OCI-LY7 (cell line): Measurements from ENCODE around the gene MAMLD1. TPM values are rescaled to one million over a fixed set of nuclear protein-coding genes. Genes with fewer than 3 reads are reported as not detected.

Source experiments
- BruUV-seq: library from RNA; stranded (reverse); fragments of 400-500 nt; replicated peaks from 2 replicates; lab custom pipeline; 2021; lab: Mats Ljungman, UMichigan
- CTCF ChIA-PET: fragments of 300-600 bp; sonication (Branson Sonifier 250); formaldehyde crosslinking; loops from one replicate; lab custom pipeline; 2022; ENCODE audit warnings: antibody characterized with exemption; ENCODE audit not compliant: unreplicated experiment; lab: Charles Lee
- POLR2A ChIA-PET: fragments of 300-600 bp; sonication (Branson Sonifier 250); formaldehyde crosslinking; loops from one replicate; lab custom pipeline; 2022; ENCODE audit warnings: antibody characterized with exemption; lab: Charles Lee
- DNase-seq: peaks from one replicate; pipeline ENCODE4 v3.0.0-alpha.2; 2015; ENCODE audit warnings: low spot score
- H2AFZ ChIP-seq: fragments of 200-600 bp; sonication (generic), shearing (Covaris generic); 2 replicates; pipeline ENCODE4 v1.6.1; 2014; ENCODE audit warnings: mild to moderate bottlenecking, antibody characterized with exemption, low read length, moderate library complexity
- H3K27ac ChIP-seq: fragments of 200-600 bp; sonication (generic); 2 replicates; pipeline ENCODE4 v1.5.1; 2014; ENCODE audit warnings: mixed run types, low read depth, mild to moderate bottlenecking, moderate library complexity, low read length, inconsistent platforms; ENCODE audit not compliant: poor library complexity, severe bottlenecking
- H3K36me3 ChIP-seq: fragments of 200-600 bp; sonication (generic); 2 replicates; pipeline ENCODE4 v1.6.1; 2014; ENCODE audit warnings: mild to moderate bottlenecking, antibody characterized with exemption, low read length, moderate library complexity, mixed read lengths; ENCODE audit not compliant: insufficient read depth
- H3K4me1 ChIP-seq: fragments of 200-600 bp; sonication (generic); 2 replicates; pipeline ENCODE4 v1.5.1; 2014; ENCODE audit warnings: mild to moderate bottlenecking, low read length; ENCODE audit not compliant: insufficient read depth, poor library complexity, severe bottlenecking
- H3K4me2 ChIP-seq: fragments of 200-600 bp; sonication (generic); 2 replicates; pipeline ENCODE4 v1.6.1; 2014; ENCODE audit warnings: mild to moderate bottlenecking, low read length
- H3K4me3 ChIP-seq: fragments of 200-600 bp; sonication (generic); 2 replicates; pipeline ENCODE4 v1.5.1; 2014; ENCODE audit warnings: mild to moderate bottlenecking, low read depth, low read length; ENCODE audit not compliant: poor library complexity, severe bottlenecking
- H3K79me2 ChIP-seq: fragments of 200-600 bp; sonication (generic); 2 replicates; pipeline ENCODE4 v1.6.1; 2016; ENCODE audit warnings: low read depth, mild to moderate bottlenecking, low read length, moderate library complexity, mixed read lengths; ENCODE audit not compliant: insufficient read depth
- H3K9me2 ChIP-seq: fragments of 200-600 bp; sonication (generic); 2 replicates; pipeline ENCODE4 v1.6.1; 2016; ENCODE audit warnings: mild to moderate bottlenecking, low read length, mixed read lengths; ENCODE audit not compliant: insufficient read depth
- H3K9me3 ChIP-seq: fragments of 200-600 bp; sonication (generic); 2 replicates; pipeline ENCODE4 v1.6.1; 2014; ENCODE audit warnings: mild to moderate bottlenecking, mixed run types, low read length, mixed read lengths
- H4K20me1 ChIP-seq: fragments of 200-600 bp; sonication (generic); 2 replicates; pipeline ENCODE4 v1.6.1; 2014; ENCODE audit warnings: mild to moderate bottlenecking, antibody characterized with exemption, low read length, moderate library complexity, mixed read lengths; ENCODE audit not compliant: insufficient read depth
- CTCF ChIP-seq: fragments of 200-600 bp; sonication (generic); conservative IDR thresholded peaks from 2 replicates; pipeline ENCODE4 v1.5.1; 2014; ENCODE audit warnings: mild to moderate bottlenecking, antibody characterized with exemption, low read length, moderate library complexity, mixed read lengths
- EZH2phosphoT487 ChIP-seq: fragments of 200-600 bp; sonication (generic); IDR thresholded peaks from 2 replicates; pipeline ENCODE4 v1.6.1; 2018; ENCODE audit warnings: low read depth, borderline replicate concordance, mild to moderate bottlenecking, mixed run types, antibody characterized with exemption, low read length, moderate library complexity, mixed read lengths
- intact Hi-C: fragments of 100-400 bp; cut with micrococcal nuclease; formaldehyde crosslinking; loops from one replicate; pipeline ENCODE4 v1.10.0; 2022; ENCODE audit not compliant: unreplicated experiment
- total RNA-seq, 2 experiments: library from RNA; depleted of rRNA in 1 of 2; stranded (reverse); fragments of >200 nt in 1 of 2; shearing (Covaris generic) in 1 of 2; gene quantifications; 2 replicates each; pipeline ENCODE4 v1.2.3, GENCODE V29; 2014 to 2022

The MAMLD1 gene
- total RNA-seq, 2 experiments from 2014 or later = not detected

DNA sequence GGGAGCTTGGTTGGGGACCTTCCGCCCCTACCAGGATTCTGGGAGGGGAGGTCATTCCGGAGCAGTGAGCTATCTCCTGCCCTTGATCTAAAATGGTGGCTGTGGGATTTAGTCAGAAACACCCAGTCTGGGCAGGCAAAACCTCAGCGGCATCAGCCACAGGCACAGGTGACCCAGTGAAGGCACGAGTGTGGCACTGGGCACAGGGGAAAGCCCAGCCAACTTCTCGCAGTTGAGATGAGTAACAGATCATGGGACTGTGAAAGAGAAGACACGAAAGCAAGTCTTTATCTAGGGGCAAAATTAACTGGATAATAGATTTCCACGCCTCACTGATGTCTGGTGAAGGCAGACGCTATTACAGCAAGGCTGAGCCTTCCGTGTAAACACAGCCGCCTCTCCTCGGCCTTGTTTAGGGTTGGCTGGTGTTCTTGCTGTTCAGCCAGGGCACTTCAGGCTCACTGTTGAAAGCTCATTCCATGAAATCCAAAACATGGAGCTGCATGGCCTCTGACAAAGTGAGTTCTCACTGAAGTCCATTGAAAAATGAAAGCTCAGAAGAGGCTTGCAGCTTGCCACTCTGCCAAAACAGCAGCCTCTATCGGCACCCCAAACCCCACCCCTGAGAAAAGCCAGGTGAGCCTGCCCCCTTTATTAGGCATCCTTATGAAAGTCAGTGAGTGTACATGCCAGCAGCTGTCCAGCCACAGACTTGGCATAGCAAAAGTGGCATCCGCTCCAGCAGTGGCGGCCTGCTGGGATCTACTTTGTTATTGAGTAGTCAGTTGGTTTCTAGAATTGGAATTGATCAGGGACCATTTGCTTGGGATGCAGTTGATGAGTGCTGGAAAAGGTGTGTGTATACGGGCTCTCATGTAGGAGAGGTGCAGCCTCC is 103.0 kb downstream of the MAMLD1 start:
- Histone ChIP-seq H3K9me2 (no peaks in the 10 kb centered on the region), H3K4me1 (no peaks in the 10 kb centered on the region), H3K36me3 (no peaks in the 10 kb centered on the region), H3K27ac (no peak overlapping the region), H2AFZ (no peak overlapping the region), H3K9me3 (no peaks in the 10 kb centered on the region), H3K4me3 (no peak overlapping the region), H4K20me1 (no peaks in the 10 kb centered on the region), H3K4me2 (no peak overlapping the region), H3K79me2 (no peaks in the 10 kb centered on the region)
- BruUV-seq = no TSS peak
- ChIA-PET CTCF (no interaction called here), POLR2A (interaction anchor here (0.6 to 0.7 kb wide), 2 partner anchors 10 to 15 kb away, joined by 3 read pairs; no protein-coding TSS in a partner anchor)
- TF ChIP-seq CTCF (no peak), EZH2phosphoT487 (no peak)
- DNase-seq = no peak
- intact Hi-C loops = no loop called here

DNA sequence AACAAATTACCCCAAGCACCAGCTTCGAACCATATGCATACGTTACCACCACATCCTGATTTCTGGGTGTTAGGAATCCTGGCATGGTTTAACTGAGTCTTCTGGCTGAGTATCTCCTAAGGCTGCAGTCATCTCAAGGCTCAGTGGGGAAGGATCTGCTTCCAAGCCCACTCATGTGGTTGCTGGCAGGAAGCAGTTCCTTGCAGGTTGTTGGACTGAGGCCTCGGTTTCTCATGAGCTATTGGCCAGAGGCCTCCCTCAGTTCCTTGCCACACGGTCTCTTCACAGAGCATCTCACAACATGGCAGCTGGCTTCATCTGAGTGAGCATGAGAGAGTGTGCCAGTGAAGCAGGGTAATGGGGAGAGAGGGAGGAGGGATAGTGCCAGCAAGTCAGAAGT is 109.2 kb downstream of the MAMLD1 start:
- Histone ChIP-seq H3K9me3 (no peaks in the 10 kb centered on the region), H3K36me3 (no peaks in the 10 kb centered on the region), H3K4me1 (peaks cover 2% of the 10 kb centered on the region), H3K4me3 (no peak overlapping the region), H4K20me1 (no peaks in the 10 kb centered on the region), H3K9me2 (no peaks in the 10 kb centered on the region), H3K79me2 (no peaks in the 10 kb centered on the region), H2AFZ (no peak overlapping the region), H3K27ac (no peak overlapping the region), H3K4me2 (no peak overlapping the region)
- POLR2A ChIA-PET = no interaction called here
- no TSS peak for BruUV-seq
- DNase-seq = no peak
- CTCF ChIA-PET = no interaction called here
- TF ChIP-seq CTCF = no peak
- TF ChIP-seq EZH2phosphoT487 = no peak
- intact Hi-C loops = no loop called here

DNA sequence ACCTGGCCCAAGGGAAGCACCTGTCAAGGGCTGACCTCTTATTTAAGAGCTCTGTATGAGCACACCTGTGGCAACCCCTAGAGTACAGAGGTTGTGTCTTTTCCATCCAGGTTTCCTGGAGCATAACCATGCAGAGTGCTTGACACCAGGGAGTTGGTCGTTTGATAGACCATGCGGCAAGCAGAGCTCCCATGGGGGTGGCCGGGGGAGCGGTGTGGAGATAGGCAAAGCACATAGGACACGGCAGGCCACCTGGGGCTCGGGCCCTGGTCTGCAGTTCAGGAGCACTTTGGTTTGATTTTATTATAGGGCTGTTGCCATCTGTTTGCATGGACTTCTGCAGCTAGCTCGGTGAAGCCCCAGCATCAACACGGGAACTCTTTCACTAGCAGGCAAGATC is 110.3 kb downstream of the MAMLD1 start:
- Histone ChIP-seq H3K79me2 (no peaks in the 10 kb centered on the region), H3K27ac (no peak overlapping the region), H3K9me2 (no peaks in the 10 kb centered on the region), H3K4me3 (no peak overlapping the region), H4K20me1 (no peaks in the 10 kb centered on the region), H2AFZ (no peak overlapping the region), H3K36me3 (no peaks in the 10 kb centered on the region), H3K4me2 (no peak overlapping the region), H3K9me3 (no peaks in the 10 kb centered on the region), H3K4me1 (peaks cover 5% of the 10 kb centered on the region)
- POLR2A ChIA-PET = no interaction called here
- TF ChIP-seq EZH2phosphoT487 (no peak), CTCF (no peak)
- no TSS peak for BruUV-seq
- intact Hi-C loops = no loop called here
- CTCF ChIA-PET = no interaction called here
- no peak for DNase-seq
